ENCODE measurements around the gene PSTK. TPM values are rescaled to one million over a fixed set of nuclear protein-coding genes. Genes with fewer than 3 reads are reported as not detected.
A peak's percentile ranks its signal among the peaks of the same experiment; 100 is the strongest.

The PSTK gene
- total RNA-seq = 4.5 and 4.8 TPM in 2 replicates

- intact Hi-C loops (cut with micrococcal nuclease) = loop anchor here (1.0 kb wide), 4 partner anchors 26 to 174 kb away; partner anchors contain the start of genes BUB3, C10orf88, FAM24B and IKZF5
- Mint-ChIP-seq H3K4me3 (peak within 1 kb of the TSS; percentile 91), H3K4me1 (peaks cover 16% of the 10 kb centered on the region), H3K9me3 (no peaks in the 10 kb centered on the region), H3K36me3 (ENCODE audit: low read depth) (peaks cover 2% of the 10 kb centered on the region), H3K27ac (peak within 1 kb of the TSS; percentile 98), H3K27me3 (peaks cover 10% of the 10 kb centered on the region)
- peak; percentile 96 for DNase-seq
These were observed at the start of gene PSTK for GRCh38 chr10:122980209-122981065. PSTK (plus strand) TSS chr10:122980401; CDS start chr10:122980480, 79 bp downstream.

- intact Hi-C loops (cut with micrococcal nuclease) = no loop called here
- H3K9me3 Mint-ChIP-seq = no peaks in the 10 kb centered on the region
- no peaks in the 10 kb centered on the region for H3K27me3 Mint-ChIP-seq
- H3K4me3 Mint-ChIP-seq = no peak overlapping the region
- H3K27ac Mint-ChIP-seq = no peak overlapping the region
- H3K4me1 Mint-ChIP-seq = no peaks in the 10 kb centered on the region
- peaks cover 14% of the 10 kb centered on the region for H3K36me3 Mint-ChIP-seq (ENCODE audit: low read depth)
- DNase-seq = no peak
These were observed 48.9 kb upstream of the PSTK start for GRCh38 chr10:122931088-122931906.

- H3K9me3 Mint-ChIP-seq = no peaks in the 10 kb centered on the region
- no peak overlapping the region for H3K4me3 Mint-ChIP-seq
- H3K36me3 Mint-ChIP-seq (ENCODE audit: low read depth) = peaks cover 34% of the 10 kb centered on the region
- peaks cover 2% of the 10 kb centered on the region for H3K4me1 Mint-ChIP-seq
- intact Hi-C loops (cut with micrococcal nuclease) = no loop called here
- no peaks in the 10 kb centered on the region for H3K27me3 Mint-ChIP-seq
- no peak overlapping the region for H3K27ac Mint-ChIP-seq
- no peak for DNase-seq
These were observed 40.9 kb upstream of the PSTK start for GRCh38 chr10:122939133-122939855.

- Mint-ChIP-seq H3K27me3 (no peaks in the 10 kb centered on the region), H3K9me3 (no peaks in the 10 kb centered on the region), H3K4me3 (no peak overlapping the region), H3K4me1 (peaks cover 2% of the 10 kb centered on the region), H3K36me3 (ENCODE audit: low read depth) (peaks cover 33% of the 10 kb centered on the region), H3K27ac (no peak overlapping the region)
- intact Hi-C loops (cut with micrococcal nuclease) = no loop called here
- no peak for DNase-seq
These were observed 40.2 kb upstream of the PSTK start for GRCh38 chr10:122939856-122940543.

GRCh38 chr10:122949296-122949695 lies 30.9 kb upstream of the PSTK start:
- peaks cover 37% of the 10 kb centered on the region for H3K36me3 Mint-ChIP-seq (ENCODE audit: low read depth)
- H3K27me3 Mint-ChIP-seq = peaks cover 3% of the 10 kb centered on the region
- H3K9me3 Mint-ChIP-seq = peaks cover 3% of the 10 kb centered on the region
- no peak overlapping the region for H3K27ac Mint-ChIP-seq
- no peak overlapping the region for H3K4me3 Mint-ChIP-seq
- H3K4me1 Mint-ChIP-seq = peaks cover 30% of the 10 kb centered on the region
- intact Hi-C loops (cut with micrococcal nuclease) = no loop called here
- no peak for DNase-seq

GRCh38 chr10:122953902-122954730 lies 26.1 kb upstream of the PSTK start, which contains the start of gene C10orf88:
C10orf88 (minus strand) TSS chr10:122954227; CDS start chr10:122954178, 49 bp downstream.
- Mint-ChIP-seq H3K27ac (peak within 1 kb of the TSS; percentile 92), H3K36me3 (ENCODE audit: low read depth) (peaks cover 15% of the 10 kb centered on the region), H3K9me3 (peaks cover 3% of the 10 kb centered on the region), H3K4me1 (peaks cover 22% of the 10 kb centered on the region), H3K4me3 (peak within 1 kb of the TSS; percentile 91), H3K27me3 (peaks cover 15% of the 10 kb centered on the region)
- DNase-seq = peak; percentile 99
- intact Hi-C loops (cut with micrococcal nuclease) = loop anchor here (1.0 to 10.0 kb wide), 5 partner anchors 26 to 579 kb away; partner anchors contain the start of genes BUB3, FAM24B, IKZF5 and PLEKHA1

GRCh38 chr10:122954731-122955050 lies 25.5 kb upstream of the PSTK start:
- H3K36me3 Mint-ChIP-seq (ENCODE audit: low read depth) = peaks cover 13% of the 10 kb centered on the region
- H3K4me3 Mint-ChIP-seq = peak overlapping the region; percentile 91
- intact Hi-C loops (cut with micrococcal nuclease) = loop anchor here (1.0 to 10.0 kb wide), 5 partner anchors 26 to 580 kb away; partner anchors contain the start of genes BUB3, FAM24B, IKZF5 and PLEKHA1
- peaks cover 22% of the 10 kb centered on the region for H3K4me1 Mint-ChIP-seq
- DNase-seq = no peak
- H3K27me3 Mint-ChIP-seq = peaks cover 15% of the 10 kb centered on the region
- peaks cover 3% of the 10 kb centered on the region for H3K9me3 Mint-ChIP-seq
- H3K27ac Mint-ChIP-seq = no peak overlapping the region

- intact Hi-C loops (cut with micrococcal nuclease) = loop anchor here (10.0 kb wide), 1 partner anchor 581 kb away; the partner anchor contains the start of gene PLEKHA1
- Mint-ChIP-seq H3K36me3 (ENCODE audit: low read depth) (peaks cover 10% of the 10 kb centered on the region), H3K4me1 (peaks cover 18% of the 10 kb centered on the region), H3K4me3 (no peak overlapping the region), H3K9me3 (peaks cover 3% of the 10 kb centered on the region), H3K27ac (no peak overlapping the region), H3K27me3 (peaks cover 15% of the 10 kb centered on the region)
- DNase-seq = no peak
These were observed 24.3 kb upstream of the PSTK start for GRCh38 chr10:122955892-122956291.

- Mint-ChIP-seq H3K4me3 (no peak overlapping the region), H3K4me1 (peaks cover 16% of the 10 kb centered on the region), H3K9me3 (peaks cover 3% of the 10 kb centered on the region), H3K27me3 (peaks cover 16% of the 10 kb centered on the region), H3K27ac (no peak overlapping the region), H3K36me3 (ENCODE audit: low read depth) (peaks cover 9% of the 10 kb centered on the region)
- DNase-seq = no peak
- intact Hi-C loops (cut with micrococcal nuclease) = loop anchor here (10.0 kb wide), 1 partner anchor 583 kb away; the partner anchor contains the start of gene PLEKHA1
These were observed 22.7 kb upstream of the PSTK start for GRCh38 chr10:122957474-122957873.

GRCh38 chr10:122962405-122962804 lies 17.8 kb upstream of the PSTK start:
- peaks cover 14% of the 10 kb centered on the region for H3K9me3 Mint-ChIP-seq
- no peaks in the 10 kb centered on the region for H3K36me3 Mint-ChIP-seq (ENCODE audit: low read depth)
- no peak overlapping the region for H3K27ac Mint-ChIP-seq
- peaks cover 5% of the 10 kb centered on the region for H3K4me1 Mint-ChIP-seq
- no peak overlapping the region for H3K4me3 Mint-ChIP-seq
- no peak for DNase-seq
- intact Hi-C loops (cut with micrococcal nuclease) = no loop called here
- H3K27me3 Mint-ChIP-seq = peaks cover 9% of the 10 kb centered on the region

GRCh38 chr10:122966879-122967278 lies 13.3 kb upstream of the PSTK start:
- Mint-ChIP-seq H3K4me3 (no peak overlapping the region), H3K36me3 (ENCODE audit: low read depth) (no peaks in the 10 kb centered on the region), H3K4me1 (peaks cover 5% of the 10 kb centered on the region), H3K27me3 (peaks cover 22% of the 10 kb centered on the region), H3K27ac (no peak overlapping the region), H3K9me3 (peaks cover 21% of the 10 kb centered on the region)
- no peak for DNase-seq
- intact Hi-C loops (cut with micrococcal nuclease) = no loop called here

GRCh38 chr10:122968698-122969097 lies 11.5 kb upstream of the PSTK start:
- Mint-ChIP-seq H3K4me3 (no peak overlapping the region), H3K4me1 (no peaks in the 10 kb centered on the region), H3K27ac (no peak overlapping the region), H3K27me3 (peaks cover 22% of the 10 kb centered on the region), H3K9me3 (peaks cover 21% of the 10 kb centered on the region), H3K36me3 (ENCODE audit: low read depth) (no peaks in the 10 kb centered on the region)
- intact Hi-C loops (cut with micrococcal nuclease) = no loop called here
- DNase-seq = no peak

Data from activated CD4-positive, alpha-beta T cell treated with anti-CD3 and anti-CD28 coated beads, Interleukin-2, amount 10 ng/mL, durations not matched to agents 24 days and 14 days (primary cell).